GM19238 (cell line): ENCODE results near the gene ARHGAP45.

Experiments
- DNase-seq: peaks from one replicate; pipeline ENCODE4 v3.0.0; 2011; ENCODE audit warnings: low spot score; ENCODE audit not compliant: insufficient read length

Gene ARHGAP45

DNA sequence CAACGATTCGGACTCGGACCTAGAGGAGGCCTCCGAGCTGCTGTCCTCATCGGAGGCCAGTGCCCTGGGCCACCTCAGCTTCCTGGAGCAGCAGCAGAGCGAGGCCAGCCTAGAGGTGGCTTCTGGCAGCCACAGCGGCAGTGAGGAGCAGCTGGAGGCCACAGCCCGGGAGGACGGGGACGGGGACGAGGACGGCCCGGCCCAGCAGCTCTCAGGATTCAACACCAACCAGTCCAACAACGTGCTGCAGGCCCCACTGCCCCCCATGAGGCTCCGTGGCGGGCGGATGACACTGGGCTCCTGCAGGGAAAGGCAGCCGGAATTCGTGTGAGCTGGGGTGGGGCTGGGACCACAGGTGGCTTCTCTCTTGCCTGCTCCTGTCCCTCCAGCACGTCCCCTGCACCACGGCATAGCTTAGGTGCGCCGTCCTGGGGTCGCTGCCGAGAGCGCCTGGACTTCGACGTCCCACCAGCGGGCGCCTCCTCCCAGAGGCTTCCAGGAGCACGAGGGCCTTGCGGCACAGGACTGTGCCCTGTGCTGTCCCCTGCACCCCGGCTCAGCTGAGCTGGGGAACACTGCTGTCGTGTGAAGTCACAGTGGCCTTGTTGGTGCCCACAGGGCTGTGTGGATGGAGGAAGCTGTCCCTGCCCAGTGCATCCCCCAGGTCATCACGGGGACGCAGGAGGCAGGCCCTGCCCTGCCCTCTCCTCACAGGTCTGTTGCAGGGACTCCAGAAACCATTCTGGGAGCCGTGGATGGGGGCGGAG, 18.9 kb downstream of the ARHGAP45 start:
- DNase-seq, result no peak

DNA sequence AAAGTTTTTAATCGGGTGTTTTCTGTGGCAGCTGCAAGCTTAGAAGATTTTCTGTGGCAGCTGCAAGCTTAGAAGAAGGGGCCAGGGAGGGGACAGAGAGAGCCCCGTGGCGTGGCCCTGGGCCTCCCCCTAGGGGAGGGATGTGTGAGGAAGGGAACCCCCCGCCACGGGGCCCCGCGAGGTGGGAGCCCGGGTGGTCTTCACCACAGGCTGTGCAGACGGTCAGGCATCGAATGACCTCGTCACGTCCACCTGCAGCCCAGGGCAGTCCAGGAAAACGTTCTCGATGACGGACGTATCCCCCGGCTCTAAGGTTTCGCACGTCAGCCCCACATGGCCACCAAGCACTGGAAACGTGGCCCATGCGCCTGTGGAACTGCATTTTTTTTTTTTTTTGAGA, 19.6 kb downstream of the ARHGAP45 start:
- DNase-seq, result no peak

- DNase-seq, result no peak
Measured at GRCh38 chr19:1087813-1088415, 20.9 kb downstream of the ARHGAP45 start.

GRCh38 chr19:1088416-1089010, 21.5 kb downstream of the ARHGAP45 start:
- DNase-seq, result no peak

DNA sequence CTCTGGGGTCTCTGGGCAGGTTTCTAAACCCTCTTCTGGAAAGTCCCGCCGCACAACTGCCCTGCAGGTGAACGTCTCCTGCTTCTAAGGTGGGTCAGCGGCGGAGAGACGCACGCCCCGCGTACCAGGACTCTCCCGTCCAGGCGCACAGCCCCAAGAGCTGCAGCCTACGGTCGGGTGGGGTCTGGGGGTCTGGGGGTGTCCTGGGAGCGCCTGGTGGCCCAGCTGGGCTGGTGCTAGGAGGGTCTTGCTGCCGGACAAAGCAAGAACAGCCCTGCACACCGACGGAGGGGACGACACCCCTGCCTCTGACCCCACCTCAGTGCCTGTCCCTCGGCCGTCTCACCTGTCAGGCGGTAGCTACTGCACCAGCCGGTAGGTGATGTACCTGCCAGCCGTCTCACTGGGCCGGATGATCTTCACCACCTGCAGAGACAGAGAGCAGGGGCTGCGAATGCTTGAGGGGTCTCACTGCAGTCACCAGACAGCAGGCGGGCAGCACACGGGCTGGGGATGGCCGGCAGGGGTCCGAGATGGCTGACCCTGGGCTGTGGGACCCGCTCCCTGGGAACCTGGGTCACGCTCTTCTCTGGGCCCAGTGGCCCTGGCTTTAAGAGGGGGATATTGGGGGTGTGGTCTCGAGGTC, 22.3 kb downstream of the ARHGAP45 start:
- DNase-seq, result no peak

DNA sequence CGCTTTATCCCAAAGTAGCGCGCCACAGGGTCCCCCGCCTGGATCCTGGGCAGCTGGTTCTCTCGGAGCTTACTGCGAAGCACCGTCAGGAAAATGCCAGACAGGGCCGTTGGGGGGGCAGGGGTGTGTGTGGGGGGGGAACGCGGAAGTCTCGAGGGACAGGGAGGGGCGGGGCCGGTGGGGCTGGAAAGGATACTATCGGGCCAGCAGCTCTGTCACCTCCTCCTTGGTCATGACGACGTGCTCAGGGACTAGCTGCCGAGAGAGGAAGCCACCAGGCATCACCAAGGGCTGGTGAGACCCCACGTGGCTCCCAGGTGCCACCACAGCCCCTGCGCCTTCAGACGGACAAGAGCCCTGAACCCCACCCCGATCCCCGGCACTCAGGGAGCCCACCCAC, 22.9 kb downstream of the ARHGAP45 start:
- no peak for DNase-seq

DNA sequence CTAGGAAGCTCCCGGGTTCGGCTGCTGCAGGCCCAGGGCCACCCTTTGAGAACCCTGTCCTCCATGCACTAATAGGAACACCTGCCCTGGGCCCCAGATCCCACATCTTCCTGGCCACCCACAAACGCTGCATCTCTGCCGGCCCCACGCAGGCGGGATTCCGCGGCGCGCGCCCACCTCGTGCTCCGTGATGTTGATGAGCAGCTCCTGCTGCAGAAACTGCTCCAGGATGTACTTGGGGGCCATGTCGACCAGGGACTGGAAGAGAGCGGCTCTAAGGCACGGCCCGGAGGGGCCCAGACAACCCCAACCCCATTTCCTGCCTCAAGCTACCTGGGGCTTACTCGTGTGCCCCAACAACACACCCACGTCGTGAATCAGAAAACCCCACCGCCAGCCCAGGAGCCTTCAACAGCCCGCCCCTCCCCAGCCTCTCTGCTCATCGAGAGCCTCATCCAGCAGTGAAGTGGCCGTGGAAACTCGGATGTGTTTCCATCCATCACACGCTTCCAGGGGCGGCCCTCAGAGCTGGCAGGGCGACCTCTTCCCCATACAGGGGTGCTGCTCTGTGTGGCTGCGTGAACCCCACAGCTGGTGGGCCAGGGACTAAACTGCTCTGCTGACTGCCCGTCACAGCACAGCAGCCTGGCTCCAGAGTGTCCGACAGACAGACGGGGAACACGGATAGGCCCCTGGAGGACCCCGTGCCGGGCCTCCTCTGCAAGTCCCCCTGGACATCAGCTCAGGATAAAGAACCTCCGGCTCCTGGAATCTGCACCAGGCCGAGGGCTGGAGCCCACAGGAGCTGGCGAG, 24.0 kb downstream of the ARHGAP45 start:
- DNase-seq, result no peak

DNA sequence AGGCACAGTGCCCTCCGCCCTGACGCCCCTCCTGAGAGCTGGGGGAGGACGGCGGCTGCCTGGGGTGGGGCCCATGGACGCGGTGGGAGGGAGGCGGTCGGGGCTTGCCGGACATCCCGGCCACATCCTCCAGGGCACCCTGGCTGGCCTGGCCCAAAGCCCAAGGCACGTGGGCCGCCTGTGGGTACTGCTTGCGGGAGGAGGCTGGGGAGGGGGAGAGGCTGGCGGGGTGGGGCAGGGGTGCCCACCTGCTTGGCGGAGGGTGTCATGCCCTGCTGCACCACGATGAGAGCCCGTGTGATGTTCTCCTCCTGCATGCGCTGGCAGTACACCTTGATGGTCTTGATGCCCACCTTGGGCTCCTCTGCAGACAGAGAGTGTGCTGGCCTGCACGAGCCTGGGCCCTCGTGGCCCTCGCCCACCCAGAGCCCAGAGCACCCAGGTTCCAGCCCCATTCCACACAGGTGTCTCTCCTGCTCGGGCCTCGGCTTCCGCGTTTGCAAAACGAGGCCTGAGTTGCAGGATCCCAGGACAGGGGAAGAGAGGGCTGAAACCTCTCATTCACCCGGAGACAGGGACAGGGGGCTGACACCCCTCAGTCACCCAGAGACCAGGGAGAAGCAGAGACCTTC, 24.7 kb downstream of the ARHGAP45 start:
- DNase-seq, result no peak

DNA sequence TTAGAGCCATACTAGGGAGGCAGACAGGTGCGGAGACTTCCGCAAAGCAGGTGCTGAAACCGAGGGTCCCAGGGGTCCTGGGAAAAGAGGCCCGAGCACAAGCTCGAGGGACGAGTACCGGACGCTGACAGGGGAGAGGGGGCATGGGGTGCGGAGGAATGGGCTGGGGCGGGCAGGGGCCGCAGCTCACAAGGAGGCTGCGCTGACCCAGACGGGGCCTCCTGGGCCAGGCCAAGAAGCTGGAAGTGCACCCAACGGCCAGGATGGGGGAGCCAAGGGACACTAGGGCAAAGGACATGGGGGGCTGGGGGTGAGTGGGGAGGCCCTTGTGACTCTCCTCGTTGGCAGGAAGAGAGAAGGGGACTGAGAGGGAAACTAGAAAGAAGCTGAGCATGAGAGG, 26.4 kb downstream of the ARHGAP45 start:
- DNase-seq, result no peak

DNA sequence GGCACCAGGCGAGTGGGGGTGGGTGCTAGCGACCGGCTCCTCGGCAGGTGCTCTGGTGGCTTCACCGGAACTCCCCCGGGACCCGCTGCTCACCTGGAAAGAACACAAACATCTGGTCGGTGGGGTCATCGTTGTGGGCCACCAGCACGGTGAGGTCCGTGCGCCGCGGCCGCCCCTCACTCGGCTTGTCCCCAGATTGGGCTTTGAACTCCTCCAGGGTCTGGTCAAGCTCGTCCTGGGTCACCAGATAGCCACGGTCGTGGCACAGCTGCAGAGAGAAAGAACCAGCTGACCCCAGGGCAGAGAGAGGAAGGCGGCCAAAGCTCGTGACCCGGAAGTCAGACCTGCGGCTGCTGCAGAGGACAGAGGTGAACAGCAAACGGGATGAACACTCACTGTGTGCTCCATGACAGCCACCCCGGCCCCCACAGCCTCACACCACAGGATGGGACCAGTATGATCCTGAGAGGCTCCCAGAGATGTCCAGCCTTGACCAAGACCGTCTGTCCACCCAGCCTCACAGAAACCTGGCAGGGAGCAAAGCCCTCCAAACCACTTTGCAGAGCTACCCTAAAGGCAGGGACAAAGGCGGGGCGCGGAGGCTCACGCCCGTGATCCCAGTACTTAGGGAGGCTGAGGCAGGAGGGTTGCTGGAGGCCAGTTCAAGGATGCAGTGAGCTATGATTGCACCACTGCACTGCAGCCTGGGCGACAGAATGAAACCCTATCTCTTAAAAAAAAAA, 27.0 kb downstream of the ARHGAP45 start:
- DNase-seq, result no peak

DNA sequence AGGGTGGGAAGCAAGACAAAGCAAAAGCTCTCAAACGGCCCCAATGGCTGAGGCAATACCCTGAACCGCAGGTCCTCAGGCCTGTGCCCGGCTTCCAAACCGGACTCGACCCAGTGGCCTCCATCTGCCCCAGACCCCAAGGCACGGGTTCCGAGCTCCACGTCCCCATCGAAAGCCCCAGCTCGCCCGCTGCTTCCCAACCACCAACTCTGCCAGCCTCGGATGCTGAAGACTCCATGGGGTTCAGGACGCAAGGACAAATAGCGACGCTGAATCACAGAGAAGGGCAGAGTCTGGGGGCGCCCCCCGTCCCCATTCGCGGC, 27.6 kb downstream of the ARHGAP45 start:
- DNase-seq, result no peak

- peak; percentile 99 for DNase-seq
Measured at GRCh38 chr19:1094978-1095701, 28.2 kb downstream of the ARHGAP45 start, which contains the start of gene POLR2E. TSS of gene POLR2E (minus strand) at chr19:1095375. CDS start at chr19:1095315, 60 bp downstream.

DNA sequence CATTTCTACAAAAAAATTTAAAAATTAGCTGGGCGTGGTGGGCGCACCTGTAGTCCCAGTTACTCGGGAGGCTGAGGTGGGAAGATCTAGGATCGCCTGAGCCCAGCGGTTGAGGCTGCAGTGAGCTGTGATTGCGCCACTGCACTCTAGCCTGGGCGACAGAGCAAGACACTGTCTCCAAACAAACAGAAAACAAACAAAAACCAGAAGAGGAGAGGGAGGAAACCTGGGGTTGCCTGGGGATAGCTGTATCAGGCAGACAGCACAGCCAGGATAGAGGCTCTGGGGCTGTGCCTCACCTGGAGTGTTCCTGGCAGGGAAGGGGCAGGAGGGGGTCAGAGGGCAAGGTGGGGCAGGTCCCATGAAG, 30.8 kb downstream of the ARHGAP45 start:
- DNase-seq, result no peak

DNA sequence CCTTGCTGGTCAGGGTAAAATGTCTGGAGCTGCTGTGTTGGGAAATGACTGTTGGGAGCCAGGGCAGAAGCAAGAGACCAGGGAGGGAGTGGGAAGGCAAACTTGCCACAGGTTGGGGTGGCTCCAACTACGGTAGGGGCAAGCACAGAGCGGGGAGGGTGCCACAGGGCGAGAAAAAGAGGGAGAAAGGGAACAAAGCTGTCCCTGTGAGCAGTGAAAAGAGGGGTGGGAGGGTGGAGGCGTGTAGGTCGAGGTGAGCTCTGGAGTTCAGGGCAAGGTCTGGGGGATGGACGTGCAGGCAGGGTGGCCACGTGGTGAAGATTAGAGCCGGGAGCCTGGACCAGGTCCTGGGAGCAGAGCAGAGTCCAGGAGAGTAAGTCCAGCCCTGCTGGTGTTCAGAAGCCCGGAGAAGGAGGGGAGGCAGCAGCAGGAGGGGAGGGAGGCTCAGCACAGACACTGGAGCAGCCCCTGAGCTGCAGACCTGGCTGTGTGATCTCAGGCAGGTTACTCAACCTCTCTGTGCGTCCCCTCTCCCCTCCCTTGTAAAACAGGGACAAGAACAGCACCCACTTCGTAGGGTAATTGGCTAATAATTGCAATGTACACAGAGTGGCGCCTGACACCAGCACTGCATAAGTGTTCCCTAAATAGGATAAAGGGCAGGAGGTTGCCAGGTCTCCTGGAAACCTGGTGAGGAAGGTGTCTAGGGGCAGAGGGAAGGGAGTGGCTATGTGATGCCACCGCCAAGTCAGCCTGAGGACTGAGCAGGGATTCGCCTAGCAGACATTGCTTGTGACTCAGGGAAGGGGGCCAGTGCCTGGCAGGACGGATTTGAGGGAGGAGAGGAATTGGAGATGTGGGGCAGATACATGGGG, 31.4 kb downstream of the ARHGAP45 start:
- DNase-seq, result no peak

GRCh38 chr19:1101337-1101698, 34.4 kb downstream of the ARHGAP45 start:
- no peak for DNase-seq

DNA sequence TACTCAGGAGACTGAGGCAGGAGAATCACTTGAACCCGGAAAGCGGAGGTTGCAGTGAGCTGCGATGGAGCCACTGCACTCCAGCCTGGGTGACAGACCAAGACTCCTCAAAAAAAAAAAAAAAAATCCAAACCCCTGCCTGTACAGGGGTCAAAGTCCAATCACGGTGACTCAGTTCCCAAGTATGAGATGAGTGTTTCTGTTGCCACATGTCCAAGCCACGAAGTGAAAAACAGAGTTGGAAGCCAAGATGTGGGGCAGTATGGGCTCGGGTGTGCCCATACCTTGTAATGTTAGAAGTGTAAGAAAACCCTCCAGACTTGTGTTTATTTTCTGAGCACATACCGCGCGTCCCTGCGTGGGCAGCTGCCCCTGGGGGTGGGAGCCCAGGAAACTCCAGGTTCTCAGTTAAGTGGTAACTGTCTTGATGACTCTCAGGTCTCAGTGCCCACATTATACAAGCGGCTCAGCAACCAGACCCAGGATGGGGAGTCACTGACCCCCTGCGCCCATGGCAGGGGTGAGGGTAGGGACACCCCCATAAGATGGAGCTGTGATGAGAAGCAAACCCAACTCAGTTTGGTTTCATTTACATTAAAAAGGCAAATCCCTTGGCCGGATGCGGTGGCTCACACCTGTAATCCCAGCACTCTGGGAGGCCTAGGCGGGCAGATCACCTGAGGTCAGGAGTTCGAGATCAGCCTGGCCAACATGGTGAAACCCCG, 35.6 kb downstream of the ARHGAP45 start:
- DNase-seq, result no peak

DNA sequence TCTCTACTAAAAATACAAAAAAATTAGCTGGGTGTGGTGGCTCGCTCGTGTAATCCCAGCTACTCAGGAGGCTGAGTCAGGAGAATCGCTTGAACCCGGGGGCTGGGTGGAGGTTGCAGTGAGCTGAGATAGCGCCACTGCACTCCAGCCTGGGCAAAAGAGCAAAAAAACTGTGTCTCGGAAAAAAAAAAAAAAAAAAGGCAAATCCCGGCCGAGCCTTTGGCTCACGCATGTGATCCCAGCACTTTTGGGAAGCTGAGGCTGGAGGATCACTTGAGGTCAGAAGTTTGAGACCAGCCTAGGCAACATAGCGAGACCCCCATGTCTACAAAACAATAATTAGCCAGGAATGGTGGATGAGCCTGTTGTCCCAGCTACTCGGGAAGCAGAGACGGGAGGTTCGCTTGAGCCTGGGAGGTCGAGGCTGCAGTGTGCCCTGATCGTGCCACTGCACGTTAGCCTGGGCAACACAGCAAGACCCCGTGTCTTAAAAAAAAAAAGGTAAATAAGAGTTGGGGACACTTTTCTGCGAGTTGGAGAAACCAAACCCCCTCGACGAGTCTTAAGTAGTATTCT, 36.3 kb downstream of the ARHGAP45 start:
- no peak for DNase-seq
